Transverse colon (tissue), 4 donors: Measurements from ENCODE around the gene LPIN3. TPM values are rescaled to one million over a fixed set of nuclear protein-coding genes. Genes with fewer than 3 reads are reported as not detected.

Source experiments
- DNase-seq: peaks from one replicate; pipeline ENCODE4 v3.0.0-alpha.2; 2019
- H3K27ac ChIP-seq, 4 donors: fragments of 200-600 bp; sonication (generic); 2 replicates each; pipeline ENCODE4 v1.5.1; 2016 to 2018; ENCODE audit warnings: inconsistent platforms in 4 of 4
- H3K27me3 ChIP-seq: fragments of 200-600 bp; sonication (generic); 2 replicates; pipeline ENCODE4 v1.5.1; 2017; ENCODE audit warnings: inconsistent platforms
- H3K36me3 ChIP-seq, 4 donors: fragments of 200-600 bp; sonication (generic); 2 replicates each; pipeline ENCODE4 v1.5.1; 2017 to 2019; ENCODE audit warnings: inconsistent platforms in 4 of 4
- H3K4me1 ChIP-seq, 4 donors: fragments of 200-600 bp; sonication (generic); 2 replicates each; pipeline ENCODE4 v1.5.1; 2017 to 2020; ENCODE audit warnings: inconsistent platforms in 4 of 4
- H3K4me3 ChIP-seq, 4 donors: fragments of 200-600 bp; sonication (generic); 1 replicate in 1 of 4; 2 replicates in 3 of 4; pipeline versions ENCODE4 v1.5.1 to v1.6.1; 2017 to 2019; ENCODE audit warnings: inconsistent platforms in 4 of 4
- H3K9me3 ChIP-seq, 2 donors: fragments of 200-600 bp; sonication (generic); 2 replicates each; pipeline ENCODE4 v1.5.1; 2017 to 2019; ENCODE audit warnings: inconsistent platforms in 2 of 2
- CTCF ChIP-seq, 5 experiments: fragments of 200-600 bp in 3 of 5; fragments of 450-650 bp in 2 of 5; sonication (generic) in 3 of 5; IDR thresholded peaks; 1 replicate in 2 of 5; 2 replicates in 3 of 5; pipeline ENCODE4 v1.5.1; 2016 to 2017; ENCODE audit warnings: antibody characterized with exemption in 5 of 5, inconsistent platforms in 3 of 5, mild to moderate bottlenecking in 2 of 5, moderate library complexity in 1 of 5
- EP300 ChIP-seq: sonication (generic); formaldehyde crosslinking; IDR thresholded peaks from one replicate; pipeline ENCODE4 v1.6.1; 2017; ENCODE audit warnings: antibody characterized with exemption, low read depth
- POLR2A ChIP-seq: fragments of 450-650 bp; IDR thresholded peaks from one replicate; pipeline ENCODE4 v1.6.1; 2016; ENCODE audit warnings: antibody characterized with exemption, mild to moderate bottlenecking, moderate library complexity
- POLR2AphosphoS5 ChIP-seq, 3 donors: sonication (generic); formaldehyde crosslinking; IDR thresholded peaks; one replicate each; pipeline ENCODE4 v1.6.1; 2016; ENCODE audit warnings: antibody characterized with exemption in 3 of 3
- WGBS, 2 donors: methylation state at CpG; one replicate each; pipeline ENCODE4 v1.1.5; 2018; ENCODE audit warnings: low coverage in 1 of 2; 5-methylcytosine and 5-hydroxymethylcytosine counted together
- in situ Hi-C, 4 donors: fragments of 200-750 bp; cut with MboI; loops; one replicate each; pipeline versions ENCODE4 v1.15.0 to v1.15.1; 2017; ENCODE audit warnings: low sequenced_read_pairs in 3 of 4, low pct_ligation_motif_present in 1 of 4, low pct_unique_long_range_greater_than_20kb in 1 of 4
- intact Hi-C: fragments of 100-400 bp; cut with DNase I; formaldehyde crosslinking; loops from one replicate; pipeline ENCODE4 v1.15.1; 2023; ENCODE audit warnings: low total_unique reads
- total RNA-seq, 4 donors: library from RNA; depleted of rRNA; stranded (reverse); fragments of >200 nt; gene quantifications; one replicate each; pipeline ENCODE4 v1.1.0, GENCODE V29; 2016

The LPIN3 gene
- total RNA-seq, 4 donors from 2014 or later, result 96.9 to 263 (median 134) TPM

- Histone ChIP-seq H3K9me3 (no peaks in the 10 kb centered on the region), H3K4me3 (no peak overlapping the region), H3K27me3 (no peaks in the 10 kb centered on the region), H3K4me1 (peaks cover 0 to 10% (median 1%) of the 10 kb centered on the region in 4 donors), H3K36me3 (no peaks in the 10 kb centered on the region), H3K27ac (no peak overlapping the region)
- no peak for DNase-seq
- 80 to 86% methylated on average over 1 to 3 of the region's 3 CpGs for WGBS, 2 donors
- TF ChIP-seq CTCF (IDR thresholded peaks at IDR 0.05) (no peak), POLR2AphosphoS5 (IDR thresholded peaks at IDR 0.05) (no peak), EP300 (no peak), POLR2A (no peak)
- intact Hi-C loops, result no loop called here
- in situ Hi-C loops, result no loop called here
These were observed 40.2 kb upstream of the LPIN3 start for GRCh38 chr20:41300383-41300782.

GRCh38 chr20:41300886-41301285 is 39.7 kb upstream of the LPIN3 start:
- in situ Hi-C loops (no loop called here), intact Hi-C loops (no loop called here)
- H3K4me1 ChIP-seq, result peaks cover 0 to 10% (median 1%) of the 10 kb centered on the region in 4 donors
- no peaks in the 10 kb centered on the region for H3K36me3 ChIP-seq
- H3K27ac ChIP-seq, result no peak overlapping the region
- TF ChIP-seq POLR2A, result no peak
- no peak for TF ChIP-seq EP300
- TF ChIP-seq CTCF (IDR thresholded peaks at IDR 0.05), result no peak
- TF ChIP-seq POLR2AphosphoS5 (IDR thresholded peaks at IDR 0.05), result no peak
- no peaks in the 10 kb centered on the region for H3K27me3 ChIP-seq
- no peaks in the 10 kb centered on the region for H3K9me3 ChIP-seq
- WGBS, 2 donors, result 67 to 79% methylated on average over 3 to 4 of the region's 4 CpGs
- no peak overlapping the region for H3K4me3 ChIP-seq
- DNase-seq, result no peak

GRCh38 chr20:41304002-41304401 is 36.6 kb upstream of the LPIN3 start:
- Histone ChIP-seq H3K4me3 (no peak overlapping the region), H3K27ac (no peak overlapping the region), H3K27me3 (no peaks in the 10 kb centered on the region), H3K9me3 (no peaks in the 10 kb centered on the region), H3K36me3 (no peaks in the 10 kb centered on the region), H3K4me1 (peaks cover 6 to 16% (median 10%) of the 10 kb centered on the region in 4 donors)
- WGBS, 2 donors, result 80 to 91% methylated on average over 1 of the region's 1 CpG
- intact Hi-C loops, result no loop called here
- no peak for DNase-seq
- no peak for TF ChIP-seq POLR2A
- TF ChIP-seq EP300, result no peak
- TF ChIP-seq POLR2AphosphoS5 (IDR thresholded peaks at IDR 0.05), result no peak
- TF ChIP-seq CTCF (IDR thresholded peaks at IDR 0.05), result no peak
- in situ Hi-C loops, result no loop called here

GRCh38 chr20:41304424-41305079 is 36.1 kb upstream of the LPIN3 start:
- intact Hi-C loops, result no loop called here
- H3K36me3 ChIP-seq, result no peaks in the 10 kb centered on the region
- DNase-seq, result no peak
- in situ Hi-C loops, result no loop called here
- no peaks in the 10 kb centered on the region for H3K27me3 ChIP-seq
- TF ChIP-seq POLR2A (no peak), POLR2AphosphoS5 (IDR thresholded peaks at IDR 0.05) (no peak), CTCF (IDR thresholded peaks at IDR 0.05) (no peak), EP300 (no peak)
- H3K4me3 ChIP-seq, result no peak overlapping the region
- H3K9me3 ChIP-seq, result no peaks in the 10 kb centered on the region
- peaks cover 11 to 22% (median 14%) of the 10 kb centered on the region in 4 donors for H3K4me1 ChIP-seq
- no peak overlapping the region for H3K27ac ChIP-seq
- WGBS, 2 donors, result 91 to 92% methylated on average over 2 to 3 of the region's 3 CpGs
